CD4-positive, alpha-beta T cell treated with Interleukin-17A for 4 hours (primary cell): ENCODE measurements around the gene AASS.
"Not testable (repeated sequence)": the region's sequence is repeated elsewhere in the genome, so short reads cannot be mapped to it uniquely, and the experiment has no call there.

Experiments
- DNase-seq: peaks from one replicate; pipeline ENCODE4 v3.0.0-alpha.2; 2020; ENCODE audit warnings: mixed read lengths

Gene AASS

GRCh38 chr7:122143751-122144711 lies at the start of gene AASS:
AASS (minus strand) TSS chr7:122144249; CDS start chr7:122133726, 10,523 bp downstream.
- peak; percentile 74 for DNase-seq

DNA sequence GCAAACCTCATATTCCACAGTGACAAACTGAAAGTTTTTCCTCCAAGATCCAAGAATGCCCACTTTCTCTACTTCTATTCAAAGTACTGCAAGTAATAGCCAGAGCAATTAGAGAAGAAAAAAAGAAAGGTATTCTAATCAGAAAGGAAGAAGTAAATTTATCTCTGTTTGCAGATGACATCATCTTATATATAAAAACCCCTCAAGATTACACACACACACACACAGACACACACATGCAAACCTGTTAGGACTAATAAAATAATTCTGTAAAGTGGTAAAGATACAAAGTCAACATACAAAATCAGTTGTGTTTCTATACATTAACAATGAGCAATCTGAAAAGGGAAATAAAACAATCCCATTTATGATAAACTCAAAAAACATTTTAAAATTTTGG lies 44.7 kb upstream of the AASS start:
- DNase-seq, result no peak

DNA sequence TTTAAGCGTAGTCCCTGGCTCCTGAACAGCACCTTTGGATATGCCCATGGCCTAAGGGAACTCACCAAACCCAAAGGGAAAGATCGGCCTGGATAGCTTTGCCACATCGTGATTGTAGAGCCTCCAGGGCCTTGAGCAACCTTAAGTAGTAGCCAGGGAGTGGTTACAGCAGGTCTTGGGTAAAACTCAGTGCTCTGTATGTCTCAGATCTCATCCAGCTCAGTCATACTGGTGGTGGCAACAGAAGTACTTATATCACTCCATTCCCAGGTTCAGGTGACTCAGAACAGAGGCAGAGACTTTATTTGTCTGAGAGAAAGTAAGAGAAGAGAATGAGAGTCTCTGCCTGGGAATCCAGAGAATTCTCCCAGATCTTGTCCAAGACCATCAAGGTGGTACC lies 39.1 kb upstream of the AASS start:
- DNase-seq, result no peak

DNA sequence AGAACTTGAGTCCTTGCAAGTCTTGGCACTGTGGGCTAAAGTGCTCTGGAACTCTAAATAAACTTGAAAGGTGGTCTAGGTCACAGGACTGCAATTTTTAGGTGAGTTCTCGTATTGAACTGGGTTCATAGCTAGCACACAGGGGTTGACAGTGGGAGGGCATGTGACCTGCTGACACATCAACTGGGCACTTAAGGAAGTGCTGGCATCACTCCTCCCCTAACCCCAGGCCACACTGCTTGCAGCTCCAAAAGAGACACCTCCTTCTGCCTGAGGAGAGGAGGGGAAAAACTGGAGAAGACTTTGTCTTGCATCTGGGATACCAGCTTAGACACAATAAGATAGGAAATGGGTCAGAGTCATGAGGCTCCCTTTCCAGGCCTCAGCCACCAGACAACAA lies 38.0 kb upstream of the AASS start:
- DNase-seq, result no peak

- not testable (repeated sequence) for DNase-seq
Observed at GRCh38 chr7:122172144-122172543, 28.1 kb upstream of the AASS start.

DNA sequence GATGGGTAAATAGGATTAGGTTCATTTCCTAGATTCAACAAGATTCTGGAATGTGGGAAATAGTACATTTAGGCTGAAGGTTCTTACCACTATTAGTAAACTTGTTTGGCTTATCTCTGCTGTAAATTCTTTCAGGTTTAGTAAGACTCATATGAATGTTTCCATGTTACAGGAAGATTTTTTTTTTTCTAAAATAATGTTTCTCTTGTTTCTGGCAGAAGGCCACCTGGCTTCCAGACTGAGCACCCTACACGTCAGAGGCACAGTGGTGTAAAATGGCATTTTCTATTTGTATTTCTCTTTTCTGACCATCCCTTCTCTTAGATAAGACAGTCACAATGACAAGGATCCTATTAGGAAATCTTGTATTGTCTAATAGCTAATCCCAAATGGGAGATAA lies 22.7 kb upstream of the AASS start:
- no peak for DNase-seq

- DNase-seq, result no peak
Observed at GRCh38 chr7:122166275-122166674, 22.2 kb upstream of the AASS start.

- DNase-seq, result no peak
Observed at GRCh38 chr7:122161628-122162027, 17.6 kb upstream of the AASS start.

GRCh38 chr7:122155566-122155965 lies 11.5 kb upstream of the AASS start:
- DNase-seq, result no peak

DNA sequence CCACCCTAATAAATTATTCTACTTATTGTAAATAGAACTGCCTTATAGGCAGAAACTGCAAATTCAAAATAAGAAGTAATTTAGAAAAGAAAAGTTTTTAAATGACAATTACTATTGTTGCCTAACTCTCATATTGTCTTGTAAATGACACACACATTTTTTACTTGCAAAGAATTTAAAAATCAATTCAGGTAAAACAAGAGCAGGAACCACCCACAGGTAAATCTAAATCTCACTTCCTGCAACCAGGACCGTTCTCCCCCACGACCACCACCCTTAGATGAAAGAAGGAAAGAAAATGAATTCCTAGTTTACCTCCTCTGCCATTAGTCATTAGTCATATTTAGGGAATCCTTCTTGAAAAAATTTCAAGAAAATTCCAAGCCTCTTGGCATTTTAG lies 4.8 kb upstream of the AASS start:
- DNase-seq, result no peak

- DNase-seq, result no peak
Observed at GRCh38 chr7:122148081-122148480, 4.0 kb upstream of the AASS start.

GRCh38 chr7:122145937-122146645 lies 2.0 kb upstream of the AASS start:
- no peak for DNase-seq

DNA sequence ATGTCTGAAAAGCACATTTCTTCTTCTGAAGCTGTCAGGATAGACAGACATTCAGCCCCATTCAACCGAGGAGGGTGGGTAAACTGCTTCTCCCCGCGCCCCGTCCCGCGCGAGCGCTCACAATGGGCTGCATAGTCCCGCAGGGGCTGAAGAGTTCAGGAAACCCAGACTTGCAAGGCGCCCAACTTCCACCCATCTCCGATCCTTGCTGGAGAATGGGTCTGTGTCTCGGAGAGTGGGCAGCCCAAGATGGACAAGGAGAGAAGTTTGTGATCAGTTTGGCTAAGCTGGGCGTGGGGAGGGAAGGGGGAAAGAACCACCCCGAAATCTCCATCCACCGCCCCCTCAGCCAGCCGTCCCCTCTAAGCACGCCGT lies 686 bp downstream of the AASS start:
- peak; percentile 14 for DNase-seq

DNA sequence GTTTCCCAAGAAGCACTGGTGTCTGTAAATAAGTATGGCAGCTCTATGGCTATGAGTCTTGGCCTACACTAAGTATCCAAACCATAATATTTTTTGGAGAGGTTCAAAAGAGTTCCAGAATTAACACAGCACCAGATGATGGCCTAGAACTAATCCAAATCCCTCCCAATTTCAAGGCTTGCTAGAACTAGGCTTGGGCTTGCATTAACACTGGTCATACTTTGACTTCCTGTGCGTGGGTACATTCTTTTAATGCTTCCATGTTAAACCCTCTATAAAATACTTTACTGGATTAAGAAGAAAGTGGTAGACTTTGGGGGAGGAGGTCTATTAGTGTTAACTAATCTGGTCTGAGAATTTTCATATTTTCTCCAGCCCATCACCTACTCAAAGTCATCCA lies 3.1 kb downstream of the AASS start:
- DNase-seq, result no peak

- no peak for DNase-seq
Observed at GRCh38 chr7:122137251-122138077, 6.6 kb downstream of the AASS start.

DNA sequence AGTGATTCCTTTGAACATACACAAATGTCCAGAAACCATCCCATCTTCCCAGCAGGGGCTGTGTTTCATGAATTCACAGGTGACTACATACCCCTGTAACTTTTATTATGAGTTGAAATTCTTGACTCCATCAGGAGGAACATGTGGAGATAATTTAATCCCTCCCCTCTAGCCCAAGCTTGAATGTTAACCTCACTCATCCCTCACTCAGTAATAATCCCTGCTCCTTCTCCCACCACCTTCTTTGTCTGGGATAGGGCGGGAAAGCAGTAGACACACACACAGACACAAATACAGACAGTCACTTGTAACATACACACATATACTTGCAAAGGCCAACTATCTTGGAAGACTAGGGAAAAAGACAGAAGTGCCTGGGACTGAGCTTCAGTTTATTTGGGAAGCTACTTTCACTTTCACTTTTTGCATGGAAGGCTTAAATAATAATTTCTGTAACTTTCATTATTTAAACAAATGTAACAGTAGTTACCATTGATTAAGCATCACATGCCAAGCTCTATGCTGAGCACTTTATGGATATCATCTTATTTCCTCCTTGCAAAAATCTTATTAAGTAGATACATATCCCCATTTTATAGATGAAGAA lies 7.3 kb downstream of the AASS start:
- DNase-seq, result no peak

GRCh38 chr7:122136078-122136477 lies 8.0 kb downstream of the AASS start:
- no peak for DNase-seq

- no peak for DNase-seq
Observed at GRCh38 chr7:122135275-122135674, 8.8 kb downstream of the AASS start.

DNA sequence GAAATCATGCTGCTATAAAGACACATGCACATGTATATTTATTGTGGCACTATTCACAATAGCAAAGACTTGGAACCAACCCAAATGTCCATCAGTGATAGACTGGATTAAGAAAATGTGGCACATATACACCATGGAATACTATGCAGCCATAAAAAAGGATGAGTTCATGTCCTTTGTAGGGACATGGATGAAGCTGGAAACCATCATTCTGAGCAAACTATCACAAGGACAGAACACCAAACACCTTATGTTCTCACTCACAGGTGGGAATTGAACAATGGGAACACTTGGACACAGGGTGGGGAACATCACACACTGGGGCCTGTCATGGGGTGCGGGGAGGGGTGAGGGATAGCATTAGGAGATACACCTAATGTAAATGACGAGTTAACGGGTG lies 9.3 kb downstream of the AASS start:
- not testable (repeated sequence) for DNase-seq

DNA sequence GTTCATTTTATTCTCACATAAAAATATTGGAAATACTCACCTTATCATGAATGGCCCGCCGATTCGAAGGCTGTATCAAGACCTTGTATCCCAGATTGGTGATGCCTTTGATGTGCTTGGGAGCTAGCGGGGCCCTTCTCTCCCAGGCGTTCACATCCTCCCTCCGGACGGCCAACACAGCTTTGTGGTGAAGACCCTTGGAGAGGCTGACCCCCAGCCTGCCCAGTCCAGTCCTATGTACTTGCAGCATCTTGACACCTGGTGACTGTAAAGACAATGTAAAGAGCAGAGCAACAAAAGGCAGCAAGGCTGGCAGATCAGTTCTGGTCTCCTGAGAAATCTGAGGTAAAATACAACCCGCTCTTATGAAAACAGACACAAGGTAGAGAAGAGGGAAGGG lies 10.6 kb downstream of the AASS start:
- DNase-seq, result no peak

- no peak for DNase-seq
Observed at GRCh38 chr7:122132341-122132740, 11.7 kb downstream of the AASS start.

DNA sequence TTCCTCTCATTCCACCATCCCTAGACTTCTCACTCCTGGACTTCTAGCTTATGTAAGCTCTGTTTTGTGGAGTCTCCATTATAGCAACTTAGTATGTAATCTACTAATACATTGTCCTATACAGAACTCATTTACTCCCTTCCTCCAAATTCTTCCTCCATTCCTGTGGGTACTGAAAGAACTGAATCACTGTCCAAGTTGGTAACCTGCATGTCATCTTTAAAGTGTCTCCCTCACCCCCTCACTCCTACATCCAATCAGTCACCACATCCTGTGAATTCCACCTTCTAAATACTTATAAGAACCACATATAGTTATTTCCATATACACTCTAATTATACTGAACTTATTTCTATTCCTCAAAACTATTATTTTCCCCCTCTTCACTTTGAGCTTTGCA lies 20.3 kb downstream of the AASS start:
- DNase-seq, result no peak

DNA sequence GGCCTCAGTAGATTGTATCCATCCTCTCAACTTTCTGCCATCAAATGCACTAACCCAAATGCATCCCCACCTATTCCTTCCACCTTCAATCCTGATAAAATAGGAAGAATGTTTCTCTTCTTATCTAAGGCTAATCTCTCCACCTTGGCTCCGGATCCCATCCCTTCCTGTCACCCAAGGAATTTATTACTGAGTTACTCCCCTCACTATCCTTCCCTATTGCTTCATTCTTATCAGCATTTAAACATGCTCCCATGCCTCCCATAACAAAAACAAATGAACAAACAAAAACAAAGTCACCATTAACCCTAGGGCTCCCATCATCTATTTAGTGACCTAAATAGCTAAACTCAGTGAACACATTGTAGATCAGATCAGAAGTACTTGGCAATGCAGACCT lies 25.3 kb downstream of the AASS start:
- no peak for DNase-seq
